Astrocyte (in vitro differentiated cells and primary cell): ENCODE measurements around the gene NTSR1. TPM values are rescaled to one million over a fixed set of nuclear protein-coding genes. Genes with fewer than 3 reads are reported as not detected.

Experiments used
- DNase-seq: peaks from one replicate; pipeline ENCODE4 v3.0.0-alpha.2; 2010; ENCODE audit warnings: low read depth
- FAIRE-seq: peaks from 2 replicates; lab custom pipeline; 2011; peaks lifted over from hg19 to GRCh38; lab: Jason Lieb, UNC
- H2AFZ ChIP-seq: 2 replicates; pipeline ENCODE4 v1.6.0; 2012; ENCODE audit warnings: low read depth, low read length, inconsistent platforms
- H3K27ac ChIP-seq: 2 replicates; pipeline ENCODE4 v1.5.1; 2011; ENCODE audit warnings: low read depth, low read length, inconsistent platforms
- H3K27me3 ChIP-seq: 2 replicates; pipeline ENCODE4 v1.6.0; 2011; ENCODE audit warnings: low read length, inconsistent platforms; ENCODE audit not compliant: insufficient read depth
- H3K36me3 ChIP-seq: 2 replicates; pipeline ENCODE4 v1.5.1; 2011; ENCODE audit warnings: low read length, inconsistent platforms; ENCODE audit not compliant: insufficient read depth
- H3K4me1 ChIP-seq: 2 replicates; pipeline ENCODE4 v1.5.1; 2011; ENCODE audit warnings: low read length, inconsistent platforms; ENCODE audit not compliant: insufficient read depth
- H3K4me2 ChIP-seq: 2 replicates; pipeline ENCODE4 v1.6.0; 2012; ENCODE audit warnings: low read length, inconsistent platforms
- H3K4me3 ChIP-seq: 2 replicates; pipeline ENCODE4 v1.5.1; 2011; ENCODE audit warnings: low read depth, mild to moderate bottlenecking, low read length, inconsistent platforms; ENCODE audit not compliant: insufficient read depth
- H3K79me2 ChIP-seq: 2 replicates; pipeline ENCODE4 v1.6.0; 2012; ENCODE audit warnings: mild to moderate bottlenecking, low read length, inconsistent platforms; ENCODE audit not compliant: insufficient read depth
- H3K9ac ChIP-seq: 2 replicates; pipeline ENCODE4 v1.6.0; 2012; ENCODE audit warnings: mild to moderate bottlenecking, low read length, inconsistent platforms
- H3K9me3 ChIP-seq: 2 replicates; pipeline ENCODE4 v1.5.1; 2012; ENCODE audit warnings: low read depth, mild to moderate bottlenecking, low read length, inconsistent platforms; ENCODE audit not compliant: insufficient read depth
- H4K20me1 ChIP-seq: 2 replicates; pipeline ENCODE4 v1.6.0; 2012; ENCODE audit warnings: low read length, inconsistent platforms; ENCODE audit not compliant: insufficient read depth
- H3K27ac Mint-ChIP-seq: one replicate; pipeline ENCODE4 v1.8.0; 2021; ENCODE audit warnings: mild to moderate bottlenecking, mixed read lengths; ENCODE audit not compliant: unreplicated experiment
- H3K27me3 Mint-ChIP-seq: one replicate; pipeline ENCODE4 v1.8.0; 2021; ENCODE audit warnings: low read depth, mixed read lengths; ENCODE audit not compliant: unreplicated experiment
- H3K36me3 Mint-ChIP-seq: one replicate; pipeline ENCODE4 v1.8.0; 2021; ENCODE audit warnings: low read depth, mixed read lengths; ENCODE audit not compliant: unreplicated experiment
- H3K4me1 Mint-ChIP-seq: one replicate; pipeline ENCODE4 v1.8.0; 2021; ENCODE audit warnings: low read depth, mixed read lengths; ENCODE audit not compliant: unreplicated experiment
- H3K4me3 Mint-ChIP-seq: one replicate; pipeline ENCODE4 v1.8.0; 2021; ENCODE audit warnings: mild to moderate bottlenecking, moderate library complexity, mixed read lengths; ENCODE audit not compliant: unreplicated experiment
- H3K9me3 Mint-ChIP-seq: one replicate; pipeline ENCODE4 v1.8.0; 2021; ENCODE audit warnings: mild to moderate bottlenecking, mixed read lengths; ENCODE audit not compliant: unreplicated experiment
- CTCF ChIP-seq: IDR thresholded peaks from 2 replicates; pipeline ENCODE4 v1.5.1; 2011; ENCODE audit warnings: low read depth, mild to moderate bottlenecking, inconsistent platforms, low read length, moderate library complexity; ENCODE audit not compliant: insufficient read depth
- EZH2 ChIP-seq: IDR thresholded peaks from 2 replicates; pipeline ENCODE4 v1.6.1; 2012; ENCODE audit warnings: mild to moderate bottlenecking, low read length, inconsistent platforms; ENCODE audit not compliant: insufficient read depth
- total RNA-seq: library from RNA; stranded (reverse); gene quantifications from 2 replicates; pipeline ENCODE4 v1.2.1, GENCODE V29; 2021

Gene NTSR1
- total RNA-seq, 1 donor from 2014 or later = 0.16 TPM

- H3K9me3 Mint-ChIP-seq = no peaks in the 10 kb centered on the region
- no peaks in the 10 kb centered on the region for H3K36me3 Mint-ChIP-seq
- H3K9ac ChIP-seq = peak overlapping the region; percentile 44
- no peak overlapping the region for H3K4me3 ChIP-seq
- no peaks in the 10 kb centered on the region for H4K20me1 ChIP-seq
- peaks cover 13% of the 10 kb centered on the region for H3K27me3 ChIP-seq
- H3K4me2 ChIP-seq = peak overlapping the region; percentile 69
- peaks cover 23% of the 10 kb centered on the region for H3K4me1 ChIP-seq
- H3K9me3 ChIP-seq = no peaks in the 10 kb centered on the region
- no peaks in the 10 kb centered on the region for H3K79me2 ChIP-seq
- DNase-seq = peak; percentile 86
- no peaks in the 10 kb centered on the region for H3K36me3 ChIP-seq
- FAIRE-seq = no peak
- H3K4me3 Mint-ChIP-seq = no peak overlapping the region
- peak overlapping the region; percentile 53 for H2AFZ ChIP-seq
- H3K27me3 Mint-ChIP-seq = peaks cover 41% of the 10 kb centered on the region
- H3K27ac Mint-ChIP-seq = no peak overlapping the region
- peak overlapping the region; percentile 66 for H3K27ac ChIP-seq
- peaks cover 18% of the 10 kb centered on the region for H3K4me1 Mint-ChIP-seq
- no peak for TF ChIP-seq CTCF
- no peak for TF ChIP-seq EZH2
These were observed 4.2 kb upstream of the NTSR1 start for GRCh38 chr20:62704341-62704948.

GRCh38 chr20:62705627-62706026, 3.0 kb upstream of the NTSR1 start:
- H3K4me3 ChIP-seq = no peak overlapping the region
- H3K4me2 ChIP-seq = no peak overlapping the region
- Mint-ChIP-seq H3K27ac (no peak overlapping the region), H3K36me3 (no peaks in the 10 kb centered on the region), H3K4me1 (peaks cover 18% of the 10 kb centered on the region), H3K4me3 (no peak overlapping the region), H3K27me3 (peaks cover 46% of the 10 kb centered on the region), H3K9me3 (no peaks in the 10 kb centered on the region)
- no peaks in the 10 kb centered on the region for H3K36me3 ChIP-seq
- H3K27me3 ChIP-seq = peaks cover 24% of the 10 kb centered on the region
- DNase-seq = no peak
- H3K27ac ChIP-seq = no peak overlapping the region
- FAIRE-seq = no peak
- no peak overlapping the region for H3K9ac ChIP-seq
- H3K4me1 ChIP-seq = peaks cover 23% of the 10 kb centered on the region
- TF ChIP-seq CTCF (no peak), EZH2 (no peak)
- no peaks in the 10 kb centered on the region for H3K9me3 ChIP-seq
- H2AFZ ChIP-seq = no peak overlapping the region
- no peaks in the 10 kb centered on the region for H3K79me2 ChIP-seq
- H4K20me1 ChIP-seq = no peaks in the 10 kb centered on the region

GRCh38 chr20:62706344-62706743, 2.3 kb upstream of the NTSR1 start:
- Mint-ChIP-seq H3K36me3 (no peaks in the 10 kb centered on the region), H3K27ac (no peak overlapping the region), H3K27me3 (peaks cover 39% of the 10 kb centered on the region), H3K4me1 (peaks cover 14% of the 10 kb centered on the region), H3K9me3 (no peaks in the 10 kb centered on the region), H3K4me3 (no peak overlapping the region)
- Histone ChIP-seq H3K79me2 (no peaks in the 10 kb centered on the region), H3K27ac (no peak overlapping the region), H3K27me3 (peaks cover 28% of the 10 kb centered on the region), H4K20me1 (no peaks in the 10 kb centered on the region), H3K36me3 (no peaks in the 10 kb centered on the region), H3K4me3 (no peak overlapping the region), H3K9ac (no peak overlapping the region), H3K9me3 (no peaks in the 10 kb centered on the region), H3K4me2 (no peak overlapping the region), H2AFZ (no peak overlapping the region), H3K4me1 (peaks cover 23% of the 10 kb centered on the region)
- FAIRE-seq = no peak
- no peak for DNase-seq
- no peak for TF ChIP-seq EZH2
- no peak for TF ChIP-seq CTCF
